Stomach (tissue), 9 donors: Measurements from ENCODE around the gene AKR1B15. TPM values are rescaled to one million over a fixed set of nuclear protein-coding genes. Genes with fewer than 3 reads are reported as not detected.

Experiments used
- DNase-seq, 2 donors: peaks; one replicate each; pipeline versions ENCODE4 v3.0.0 to v3.0.0-alpha.2; 2013 to 2019
- H3K27ac ChIP-seq, 5 donors: fragments of 200-600 bp in 4 of 5; sonication (generic) in 4 of 5; one replicate each; pipeline ENCODE4 v1.5.1; 2013 to 2019; ENCODE audit warnings: mild to moderate bottlenecking in 1 of 5, moderate library complexity in 1 of 5
- H3K27me3 ChIP-seq, 3 donors: fragments of 200-600 bp; sonication (generic); one replicate each; pipeline ENCODE4 v1.5.1; 2017 to 2019; ENCODE audit warnings: mixed run types in 1 of 3
- H3K36me3 ChIP-seq, 4 donors: fragments of 200-600 bp; sonication (generic); 1 replicate in 3 of 4; 2 replicates in 1 of 4; pipeline ENCODE4 v1.5.1; 2016 to 2019
- H3K4me1 ChIP-seq, 4 donors: fragments of 200-600 bp; sonication (generic); one replicate each; pipeline ENCODE4 v1.5.1; 2016 to 2019
- H3K4me3 ChIP-seq, 4 donors: fragments of 200-600 bp; sonication (generic) in 3 of 4; one replicate each; pipeline ENCODE4 v1.5.1; 2016 to 2019; ENCODE audit warnings: mild to moderate bottlenecking in 1 of 4
- H3K9me3 ChIP-seq, 4 donors: fragments of 200-600 bp; sonication (generic); one replicate each; pipeline ENCODE4 v1.5.1; 2016 to 2019
- EP300 ChIP-seq: sonication (generic); formaldehyde crosslinking; IDR thresholded peaks from one replicate; pipeline ENCODE4 v1.6.1; 2017; ENCODE audit warnings: antibody characterized with exemption
- POLR2A ChIP-seq, 4 donors: fragments of 450-650 bp; IDR thresholded peaks; one replicate each; pipeline ENCODE4 v1.6.1; 2016; ENCODE audit warnings: antibody characterized with exemption in 4 of 4, control low read depth in 2 of 4, mild to moderate bottlenecking in 1 of 4, moderate library complexity in 1 of 4
- POLR2AphosphoS5 ChIP-seq, 3 donors: sonication (generic); formaldehyde crosslinking; IDR thresholded peaks; one replicate each; pipeline ENCODE4 v1.6.1; 2016; ENCODE audit warnings: antibody characterized with exemption in 3 of 3
- WGBS, 5 donors: extraction: QIAGEN DNeasy Blood & Tissue Kit in 3 of 5; methylation state at CpG; one replicate each; pipeline versions ENCODE4 v1.1.5 to v1.1.7; 2013 to 2018; 5-methylcytosine and 5-hydroxymethylcytosine counted together
- intact Hi-C: fragments of 100-400 bp; cut with DNase I; formaldehyde crosslinking; loops from one replicate; pipeline ENCODE4 v1.15.1; 2023; ENCODE audit warnings: low total_unique reads
- polyA plus RNA-seq, 3 donors: library from polyadenylated mRNA; stranded (reverse); fragments of 200-250 nt; gene quantifications; one replicate each; pipeline ENCODE4 v1.2.3, GENCODE V29; 2013
- total RNA-seq, 5 donors: library from RNA; depleted of rRNA; stranded (reverse); fragments of >200 nt; gene quantifications; one replicate each; pipeline versions ENCODE4 v1.1.0 to v1.2.3, GENCODE V29; 2014 to 2016
- TF ChIP-seq, protein P1 (sequence below), 7 experiments: fragments of 450-650 bp in 4 of 7; fragments of 200-600 bp in 3 of 7; sonication (generic) in 3 of 7; IDR thresholded peaks; one replicate each; pipeline ENCODE4 v1.5.1; 2016 to 2019; ENCODE audit warnings: antibody characterized with exemption in 7 of 7, control low read depth in 2 of 7, mild to moderate bottlenecking in 1 of 7
- donor health status: healthy with polysubstance abuse.
- donor health status: Bipolar disorder and iron deficiency.
- donor health status: healthy.

AKR1B15 gene
- total and polyA plus RNA-seq, 8 donors: 0.08 to 1.8 (median 0.72) TPM; not detected in 5

DNA sequence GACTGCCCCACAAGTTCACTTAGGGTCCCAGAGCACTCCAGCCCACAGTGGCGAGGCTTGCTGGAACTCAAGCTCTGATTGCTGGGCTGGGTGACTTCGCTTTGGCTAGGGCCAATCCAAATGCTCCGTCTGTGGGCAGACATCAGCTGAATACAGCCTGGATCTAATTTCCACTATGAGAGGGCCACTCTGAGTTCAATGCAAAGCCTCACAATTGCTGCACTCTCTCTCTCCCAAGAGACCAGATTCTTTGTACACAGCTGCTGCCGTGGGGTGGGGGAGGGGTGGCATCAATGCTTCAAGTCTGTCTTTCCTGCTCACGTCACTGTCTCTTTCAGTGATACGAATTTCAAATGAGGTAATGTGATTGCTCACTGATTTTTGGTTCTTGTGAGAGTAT, 50.5 kb downstream of the AKR1B15 start:
- 76 to 84% (median 82%) methylated on average over 6 of the region's 6 CpGs for WGBS, 5 donors
- Histone ChIP-seq H3K4me3 (no peak overlapping the region), H3K27me3 (no peaks in the 10 kb centered on the region), H3K27ac (no peak overlapping the region), H3K4me1 (peaks cover 0 to 18% (median 11%) of the 10 kb centered on the region in 4 donors), H3K36me3 (no peaks in the 10 kb centered on the region), H3K9me3 (no peaks in the 10 kb centered on the region)
- TF ChIP-seq POLR2A (IDR thresholded peaks at IDR 0.05) (no peak), POLR2AphosphoS5 (IDR thresholded peaks at IDR 0.05) (no peak), EP300 (no peak)
- TF ChIP-seq, protein P1, sequence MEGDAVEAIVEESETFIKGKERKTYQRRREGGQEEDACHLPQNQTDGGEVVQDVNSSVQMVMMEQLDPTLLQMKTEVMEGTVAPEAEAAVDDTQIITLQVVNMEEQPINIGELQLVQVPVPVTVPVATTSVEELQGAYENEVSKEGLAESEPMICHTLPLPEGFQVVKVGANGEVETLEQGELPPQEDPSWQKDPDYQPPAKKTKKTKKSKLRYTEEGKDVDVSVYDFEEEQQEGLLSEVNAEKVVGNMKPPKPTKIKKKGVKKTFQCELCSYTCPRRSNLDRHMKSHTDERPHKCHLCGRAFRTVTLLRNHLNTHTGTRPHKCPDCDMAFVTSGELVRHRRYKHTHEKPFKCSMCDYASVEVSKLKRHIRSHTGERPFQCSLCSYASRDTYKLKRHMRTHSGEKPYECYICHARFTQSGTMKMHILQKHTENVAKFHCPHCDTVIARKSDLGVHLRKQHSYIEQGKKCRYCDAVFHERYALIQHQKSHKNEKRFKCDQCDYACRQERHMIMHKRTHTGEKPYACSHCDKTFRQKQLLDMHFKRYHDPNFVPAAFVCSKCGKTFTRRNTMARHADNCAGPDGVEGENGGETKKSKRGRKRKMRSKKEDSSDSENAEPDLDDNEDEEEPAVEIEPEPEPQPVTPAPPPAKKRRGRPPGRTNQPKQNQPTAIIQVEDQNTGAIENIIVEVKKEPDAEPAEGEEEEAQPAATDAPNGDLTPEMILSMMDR (IDR thresholded peaks at IDR 0.05): no peak
- intact Hi-C loops: no loop called here
- DNase-seq: peak in 1 of 2 donors; percentile 14

- TF ChIP-seq EP300 (no peak), POLR2AphosphoS5 (IDR thresholded peaks at IDR 0.05) (no peak), POLR2A (IDR thresholded peaks at IDR 0.05) (no peak)
- TF ChIP-seq, protein P1 (IDR thresholded peaks at IDR 0.05): no peak
- 70 to 82% (median 76%) methylated on average over 4 of the region's 4 CpGs for WGBS, 5 donors
- intact Hi-C loops: loop anchor here (5.0 kb wide), 1 partner anchor 84 kb away; no protein-coding TSS in a partner anchor
- Histone ChIP-seq H3K4me1 (peaks cover 0 to 18% (median 10%) of the 10 kb centered on the region in 4 donors), H3K9me3 (no peaks in the 10 kb centered on the region), H3K4me3 (no peak overlapping the region), H3K36me3 (no peaks in the 10 kb centered on the region), H3K27me3 (no peaks in the 10 kb centered on the region), H3K27ac (no peak overlapping the region)
- no peak for DNase-seq
Observed at GRCh38 chr7:134601459-134601858, 52.5 kb downstream of the AKR1B15 start.

DNA sequence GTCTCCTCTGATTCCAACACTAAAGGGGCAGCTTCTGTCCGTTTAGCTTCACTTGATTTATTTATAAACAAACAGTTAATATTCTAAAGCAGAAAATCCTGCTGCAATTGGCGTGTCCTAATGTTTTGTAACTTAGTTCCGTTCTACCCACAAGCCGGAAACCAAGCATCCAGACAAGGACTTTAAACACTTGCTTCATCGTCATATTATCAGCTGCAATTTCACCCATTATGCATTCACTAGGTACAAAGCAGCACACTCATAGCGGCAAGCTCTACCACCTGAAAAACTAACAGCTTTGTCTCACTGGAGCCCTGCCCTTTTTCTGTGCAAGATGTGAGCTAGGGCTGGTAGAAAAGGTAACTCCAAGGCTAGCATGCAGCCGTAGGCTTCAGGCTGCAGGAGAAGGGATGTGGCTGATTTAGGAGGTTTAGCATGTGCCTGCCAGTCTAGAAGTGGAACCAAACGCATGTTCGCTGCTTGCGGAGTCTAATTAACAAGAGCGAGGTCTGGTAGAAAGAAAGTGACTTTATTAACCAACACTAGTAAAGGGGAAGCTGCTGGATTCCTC, 54.1 kb downstream of the AKR1B15 start:
- TF ChIP-seq, protein P1 (IDR thresholded peaks at IDR 0.05): no peak
- peak in 1 of 3 donors; percentile 42 for TF ChIP-seq POLR2AphosphoS5 (IDR thresholded peaks at IDR 0.05)
- no peaks in the 10 kb centered on the region for H3K9me3 ChIP-seq
- no peaks in the 10 kb centered on the region for H3K36me3 ChIP-seq
- 25 to 37% (median 29%) methylated on average over 11 of the region's 11 CpGs for WGBS, 5 donors
- peaks cover 0 to 20% (median 10%) of the 10 kb centered on the region in 4 donors for H3K4me1 ChIP-seq
- DNase-seq: peak in 1 of 2 donors; percentile 46
- intact Hi-C loops: loop anchor here (5.0 kb wide), 1 partner anchor 86 kb away; no protein-coding TSS in a partner anchor
- H3K4me3 ChIP-seq: peak overlapping the region in 2 of 4 donors; percentile 18 to 22
- peak overlapping the region in 4 of 5 donors; percentile 39 to 65 (median 58) for H3K27ac ChIP-seq
- H3K27me3 ChIP-seq: peaks cover 0 to 7% (median 0%) of the 10 kb centered on the region in 3 donors

DNA sequence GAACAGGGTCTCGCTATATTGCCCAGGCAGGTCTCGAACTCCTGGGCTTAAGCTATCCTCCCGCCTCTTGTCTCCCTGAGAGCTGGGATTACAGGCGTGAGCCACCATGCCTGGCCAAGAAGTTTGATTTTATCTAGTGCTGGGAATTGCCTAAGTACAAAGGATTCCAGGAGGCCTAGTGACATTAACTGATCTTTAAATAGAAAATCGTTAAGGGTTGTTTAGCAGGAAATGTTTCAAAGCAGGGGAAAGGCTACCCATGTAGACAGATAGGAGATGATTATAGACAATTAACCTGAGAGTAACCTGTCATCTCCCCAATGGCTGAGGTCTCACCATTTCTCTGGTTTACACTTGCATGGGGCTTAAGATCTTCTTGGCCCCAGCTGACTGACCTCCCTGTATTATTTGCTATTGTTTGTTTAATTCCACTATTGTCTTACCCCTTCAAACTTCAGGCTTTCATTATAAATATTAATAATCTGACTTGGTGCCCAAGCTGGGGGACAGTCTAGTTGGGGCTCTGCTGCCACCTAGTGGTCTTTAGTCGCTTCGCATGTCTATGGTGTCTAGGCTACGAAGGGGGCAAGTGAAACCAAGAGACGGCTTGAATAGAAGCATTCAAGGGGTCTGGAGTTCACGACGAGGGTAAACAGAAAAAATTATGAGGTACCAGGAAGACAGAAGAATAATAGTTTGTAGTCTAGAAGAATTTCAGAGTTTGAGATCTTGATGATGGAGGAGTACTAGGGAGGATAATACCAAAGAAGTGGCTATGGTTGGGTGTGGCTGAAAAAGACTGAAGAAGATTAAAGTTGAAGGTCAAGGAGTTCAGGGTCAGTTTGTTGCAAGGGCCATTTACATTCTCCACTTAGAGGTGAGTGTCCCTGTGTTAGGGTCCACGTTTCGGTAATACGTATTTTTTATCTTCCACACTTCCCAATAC, 57.3 kb downstream of the AKR1B15 start:
- intact Hi-C loops: loop anchor here (5.0 kb wide), 1 partner anchor 164 kb away; no protein-coding TSS in a partner anchor
- H3K4me3 ChIP-seq: no peak overlapping the region
- 21 to 31% (median 24%) methylated on average over 14 of the region's 14 CpGs for WGBS, 5 donors
- H3K9me3 ChIP-seq: no peaks in the 10 kb centered on the region
- TF ChIP-seq, protein P1 (IDR thresholded peaks at IDR 0.05): peak in 5 of 7 experiments; percentile 77 to 94 (median 89)
- no peak for TF ChIP-seq POLR2A (IDR thresholded peaks at IDR 0.05)
- no peak for TF ChIP-seq POLR2AphosphoS5 (IDR thresholded peaks at IDR 0.05)
- peaks cover 0 to 20% (median 10%) of the 10 kb centered on the region in 4 donors for H3K4me1 ChIP-seq
- DNase-seq: peak; percentile 75 to 89
- no peaks in the 10 kb centered on the region for H3K36me3 ChIP-seq
- H3K27ac ChIP-seq: no peak overlapping the region
- H3K27me3 ChIP-seq: peaks cover 0 to 11% (median 0%) of the 10 kb centered on the region in 3 donors
